GM19463 (cell line): ENCODE data around the gene WIPF2.
"Not testable (repeated sequence)": the region's sequence is repeated elsewhere in the genome, so short reads cannot be mapped to it uniquely, and the experiment has no call there.

Source experiments
- ATAC-seq: cut with Tn5 transposase; IDR thresholded peaks from one replicate; pipeline ENCODE4 v1.9.1; 2021; ENCODE audit warnings: mild to moderate bottlenecking, moderate library complexity; ENCODE audit not compliant: unreplicated experiment

WIPF2 gene

DNA sequence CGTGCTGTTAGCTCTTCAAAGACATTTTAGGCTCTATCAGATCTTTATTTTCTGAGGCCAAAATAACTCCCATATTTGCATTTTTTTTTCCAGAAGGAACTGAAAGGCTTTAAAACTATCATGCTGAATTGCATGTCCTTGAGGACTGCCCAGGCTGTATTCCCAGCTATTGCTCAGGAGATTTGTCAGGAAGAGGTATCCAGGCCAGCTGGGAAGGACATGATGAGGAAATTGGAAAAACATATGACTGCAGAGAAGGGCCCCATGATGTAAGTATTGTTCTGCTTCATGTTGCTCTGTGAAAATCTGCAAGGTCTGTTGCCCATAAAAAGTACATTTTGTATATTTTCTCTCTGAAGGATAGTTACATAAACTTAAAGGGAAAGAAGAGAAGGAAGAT lies 74.3 kb downstream of the WIPF2 start:
- no peak for ATAC-seq

- ATAC-seq = no peak
These were observed 76.7 kb downstream of the WIPF2 start for GRCh38 chr17:40295488-40296436.

DNA sequence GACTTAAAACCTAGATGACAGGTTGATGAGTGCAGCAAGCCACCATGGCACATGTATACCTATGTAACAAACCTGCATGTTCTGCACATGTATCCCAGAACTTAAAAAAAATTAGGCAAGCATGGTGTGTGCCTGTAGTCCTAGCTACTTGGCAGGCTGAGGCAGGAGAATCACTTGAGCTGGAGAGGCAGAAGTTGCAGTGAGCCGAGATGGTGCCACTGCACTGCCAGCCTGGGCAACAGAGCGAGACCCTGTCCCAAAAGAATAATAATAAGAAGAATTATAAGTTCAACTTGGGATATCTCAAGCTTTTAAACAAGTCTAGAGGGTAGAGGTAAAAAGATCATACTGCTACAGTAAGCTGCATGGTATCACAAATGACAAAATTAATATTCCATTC lies 78.4 kb downstream of the WIPF2 start:
- ATAC-seq = no peak

GRCh38 chr17:40298726-40299125 lies 79.6 kb downstream of the WIPF2 start:
- no peak for ATAC-seq

DNA sequence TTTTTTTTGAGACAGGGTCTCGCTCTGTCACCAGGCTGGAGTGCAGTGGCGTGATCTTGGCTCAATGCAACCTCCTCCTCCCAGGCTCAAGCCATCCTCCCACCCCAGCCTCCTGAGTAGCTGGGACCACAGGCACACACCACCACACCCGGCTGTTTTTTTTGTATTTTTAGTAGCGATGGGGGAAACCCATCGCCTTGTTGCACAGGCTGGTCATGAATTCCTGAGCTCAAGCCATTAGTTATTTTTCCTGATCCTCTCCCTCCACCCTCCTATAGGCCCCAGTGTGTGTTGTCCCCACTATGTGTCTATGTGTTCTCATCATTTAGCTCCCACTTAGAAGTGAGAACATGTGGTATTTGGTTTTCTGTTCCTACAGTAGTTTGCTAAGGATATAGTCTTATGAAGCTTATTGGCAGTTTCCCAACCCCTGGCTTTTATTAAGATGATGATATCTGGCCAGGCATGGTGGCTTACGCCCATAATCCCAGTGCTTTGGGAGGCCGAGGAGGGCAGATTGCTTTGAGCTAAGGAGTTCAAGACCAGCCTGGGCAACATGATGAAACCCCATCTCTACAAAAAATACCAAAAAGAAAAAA lies 80.2 kb downstream of the WIPF2 start:
- ATAC-seq = not testable (repeated sequence)

DNA sequence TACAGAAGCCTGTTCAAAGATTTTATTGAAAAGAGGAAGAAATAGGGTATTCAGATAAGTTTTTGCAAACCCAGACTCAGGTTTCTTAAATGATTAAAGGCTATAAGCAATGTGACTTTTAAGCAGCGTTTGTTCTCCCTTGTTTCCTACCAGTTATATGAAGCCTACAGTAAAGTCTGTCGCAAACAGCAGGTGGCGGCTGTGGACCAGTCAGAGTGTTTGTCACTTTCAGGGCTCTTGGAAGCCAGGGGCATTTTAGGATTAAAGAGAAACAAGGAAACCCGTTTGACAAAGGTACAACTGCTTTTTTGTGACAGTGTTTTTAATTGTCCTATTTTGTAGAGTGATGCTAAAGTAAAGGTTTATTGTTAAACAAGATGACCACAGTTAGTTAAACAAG lies 82.2 kb downstream of the WIPF2 start:
- no peak for ATAC-seq

DNA sequence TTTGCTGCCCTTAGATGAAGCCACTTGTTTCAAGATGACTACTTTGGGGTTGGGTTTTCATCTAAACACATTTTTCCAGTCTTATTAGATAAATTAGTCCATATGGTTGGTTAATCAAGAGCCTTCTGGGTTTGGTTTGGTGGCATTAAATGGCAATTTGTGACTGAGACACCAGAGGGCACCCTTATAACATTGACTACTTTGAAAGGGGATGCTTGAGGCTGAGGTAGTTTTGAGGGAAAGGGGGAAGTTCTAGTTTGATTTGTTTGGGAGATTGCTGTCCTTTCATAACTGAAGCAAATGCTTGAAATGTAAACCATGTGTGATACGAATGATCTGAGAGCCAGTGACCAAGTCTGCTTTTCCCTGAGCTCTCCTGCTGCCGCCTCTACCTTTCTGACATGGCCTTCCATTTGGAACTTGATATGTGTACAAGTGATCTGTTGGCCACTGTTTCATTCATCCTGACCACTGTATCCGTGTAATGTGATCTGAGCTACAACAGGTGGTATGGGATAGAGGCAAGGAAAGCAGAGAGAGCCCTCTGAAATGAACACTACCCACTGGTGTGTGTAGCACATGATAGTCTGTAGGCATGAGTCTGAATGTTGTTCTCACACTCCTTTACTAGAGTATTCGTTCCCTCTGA lies 84.0 kb downstream of the WIPF2 start:
- no peak for ATAC-seq

- ATAC-seq = no peak
These were observed 84.8 kb downstream of the WIPF2 start for GRCh38 chr17:40303708-40304551.

- not testable (repeated sequence) for ATAC-seq
These were observed 85.4 kb downstream of the WIPF2 start for GRCh38 chr17:40304552-40304863.

DNA sequence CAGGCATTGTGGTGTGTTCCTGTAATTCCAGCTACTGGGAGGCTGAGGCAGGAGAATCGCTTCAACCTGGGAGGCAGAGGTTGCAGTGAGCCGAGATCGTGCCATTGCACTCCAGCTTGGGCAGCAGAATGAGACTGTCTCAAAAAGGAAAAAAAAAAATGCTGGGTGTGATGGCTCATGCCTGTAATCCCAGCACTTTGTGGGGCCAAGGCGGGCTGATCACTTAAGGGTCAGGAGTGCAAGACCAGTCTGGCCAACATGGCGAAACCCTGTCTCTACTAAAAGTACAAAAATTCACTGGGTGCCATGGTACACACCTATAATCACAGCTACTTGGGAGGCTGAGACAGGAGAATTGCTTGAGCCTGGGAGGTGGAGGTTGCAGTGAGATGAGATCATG lies 85.8 kb downstream of the WIPF2 start:
- not testable (repeated sequence) for ATAC-seq

DNA sequence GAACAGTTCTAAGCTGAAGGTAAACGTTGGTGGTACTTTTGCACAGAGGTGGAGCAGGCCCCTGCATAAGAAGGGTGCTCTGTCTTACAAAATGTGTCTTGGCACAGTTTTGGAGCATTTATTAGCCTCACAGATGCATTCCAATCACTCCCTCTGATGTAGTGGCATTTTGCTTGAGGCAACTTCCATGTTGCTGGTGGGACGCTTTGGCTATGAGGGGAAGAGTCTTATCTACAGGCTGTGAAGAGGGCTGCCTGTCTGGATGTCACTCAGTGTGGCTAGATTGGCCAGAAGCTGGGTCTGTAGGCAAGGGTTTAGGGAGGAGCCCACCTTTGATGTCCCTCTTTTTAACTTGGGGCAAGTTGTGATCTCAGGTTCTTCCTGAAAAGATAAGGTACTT lies 87.3 kb downstream of the WIPF2 start:
- ATAC-seq = no peak

GRCh38 chr17:40307001-40307730 lies 88.1 kb downstream of the WIPF2 start:
- no peak for ATAC-seq

DNA sequence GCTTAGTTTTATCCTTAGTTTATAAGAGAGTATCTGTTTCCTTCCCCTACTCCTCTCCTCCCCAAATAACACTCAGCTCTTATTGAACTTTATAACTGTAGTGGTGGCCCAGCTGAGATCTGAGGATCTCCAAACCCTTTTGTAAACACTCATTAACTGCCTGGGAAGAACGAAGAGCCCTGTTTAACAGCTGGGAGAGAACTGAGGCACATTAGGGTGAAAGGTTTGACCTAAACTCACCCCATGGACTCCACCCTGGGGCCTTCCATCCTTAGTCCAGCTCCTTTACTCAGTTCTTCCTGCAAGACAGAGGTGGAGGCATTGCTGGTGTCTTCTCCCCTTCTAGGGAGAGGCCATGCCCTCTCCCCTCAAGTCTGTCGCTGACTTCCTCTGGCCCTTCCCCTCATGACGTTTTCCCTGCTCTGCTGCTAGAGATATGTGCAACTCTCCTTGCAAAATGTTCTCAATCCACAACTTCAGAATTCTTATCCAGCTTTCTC lies 88.7 kb downstream of the WIPF2 start:
- no peak for ATAC-seq

GRCh38 chr17:40309031-40309948 lies 90.2 kb downstream of the WIPF2 start, which contains the start of gene RARA:
Gene RARA, plus strand, starts transcription at chr17:40309180. Its CDS starts 22,039 bp downstream, at chr17:40331219.
- no peak for ATAC-seq

DNA sequence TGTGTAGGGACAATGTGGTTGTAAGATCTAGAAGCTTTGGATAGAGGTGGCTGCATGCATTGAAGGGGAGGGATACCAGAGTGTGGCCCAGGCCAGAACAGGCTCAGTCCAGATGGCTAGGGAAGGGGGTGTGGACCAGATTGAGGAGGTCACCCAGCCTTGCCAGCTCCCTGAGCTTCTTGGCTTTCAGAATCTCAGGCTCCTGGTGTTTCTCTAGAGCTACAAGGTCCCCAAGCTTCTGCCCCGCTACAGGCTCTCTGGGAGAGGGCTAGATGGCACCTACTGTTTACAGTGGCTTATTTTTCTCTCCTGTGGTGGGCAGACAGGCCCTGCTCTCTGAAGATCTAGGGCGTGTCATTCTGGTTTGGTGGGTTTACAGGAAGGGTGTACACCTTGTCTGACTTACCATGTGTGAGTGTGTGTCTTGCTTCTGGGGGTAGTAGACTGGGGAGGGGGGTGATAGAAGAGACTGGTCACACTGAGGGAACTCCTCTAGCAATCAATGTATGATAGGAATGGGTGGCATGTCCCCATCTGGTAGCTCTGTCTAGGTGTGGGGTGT lies 90.9 kb downstream of the WIPF2 start:
- ATAC-seq = no peak

- no peak for ATAC-seq
These were observed 91.8 kb downstream of the WIPF2 start for GRCh38 chr17:40310882-40311391.

- ATAC-seq = no peak
These were observed 92.5 kb downstream of the WIPF2 start for GRCh38 chr17:40311575-40311974.

GRCh38 chr17:40312131-40312731 lies 93.1 kb downstream of the WIPF2 start:
- ATAC-seq = no peak
